ENCODE results near the gene RFX4. TPM values are rescaled to one million over a fixed set of nuclear protein-coding genes. Genes with fewer than 3 reads are reported as not detected.
A peak's percentile ranks its signal among the peaks of the same experiment; 100 is the strongest.

Gene RFX4
- total RNA-seq, 1 experiment from 2014 or later: not detected

GRCh38 chr12:106721915-106722314 is 139.1 kb downstream of the RFX4 start:
- ChIA-PET CTCF (no interaction called here), POLR2A (ENCODE audit: low non-redundant PET) (no interaction called here)
- Histone ChIP-seq H3K4me3 (ENCODE audit: low read depth, low read length, poor library complexity, severe bottlenecking) (no peak overlapping the region), H3K36me3 (ENCODE audit: insufficient read depth, low read length, poor library complexity, severe bottlenecking) (no peaks in the 10 kb centered on the region), H3K27ac (ENCODE audit: low read depth, low read length, poor library complexity, severe bottlenecking) (no peak overlapping the region), H3K4me1 (ENCODE audit: insufficient read depth, low read length, poor library complexity, severe bottlenecking) (no peaks in the 10 kb centered on the region), H3K9me3 (ENCODE audit: low read depth, low read length, poor library complexity, severe bottlenecking) (no peaks in the 10 kb centered on the region), H3K27me3 (replicated peaks; ENCODE audit: insufficient read depth, low read depth, low read length, poor library complexity) (no peaks in the 10 kb centered on the region)
- intact Hi-C loops (cut with micrococcal nuclease; ENCODE audit: unreplicated experiment): no loop called here
- TF ChIP-seq CTCF (conservative IDR thresholded peaks at IDR 0.05; ENCODE audit: low read depth, low read length): no peak
- no peak for TF ChIP-seq EZH2 (IDR thresholded peaks at IDR 0.05; ENCODE audit: borderline replicate concordance, low read depth, low read length, poor library complexity, severe bottlenecking)
- no peak for DNase-seq (ENCODE audit: low spot score)
- no TSS peak for BruUV-seq (replicated peaks)

DNA sequence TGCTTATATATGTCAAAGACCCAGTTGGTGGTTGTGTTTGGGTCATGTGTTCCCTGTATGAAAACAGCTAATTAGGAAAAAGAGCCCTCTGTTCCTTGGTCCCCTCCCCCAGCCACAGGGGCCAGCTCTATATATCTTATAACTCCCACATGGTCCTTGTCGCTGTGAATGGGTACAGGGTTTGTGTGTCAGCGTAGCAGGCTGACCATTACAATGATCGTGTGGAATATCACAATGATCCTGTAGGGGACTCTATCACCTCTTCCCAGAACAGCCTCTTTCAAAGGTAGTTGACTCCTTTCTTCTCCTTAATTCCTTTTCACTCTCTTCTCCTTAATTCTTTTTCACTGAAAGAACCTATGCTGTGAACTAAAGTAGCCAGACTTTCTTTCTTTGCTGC is 140.0 kb downstream of the RFX4 start:
- TF ChIP-seq CTCF (conservative IDR thresholded peaks at IDR 0.05; ENCODE audit: low read depth, low read length) (0 out of 2 replicates have a peak, but pooled peaks have one; percentile 11), EZH2 (IDR thresholded peaks at IDR 0.05; ENCODE audit: borderline replicate concordance, low read depth, low read length, poor library complexity, severe bottlenecking) (no peak)
- CTCF ChIA-PET: no interaction called here
- POLR2A ChIA-PET (ENCODE audit: low non-redundant PET): no interaction called here
- no TSS peak for BruUV-seq (replicated peaks)
- Histone ChIP-seq H3K4me1 (ENCODE audit: insufficient read depth, low read length, poor library complexity, severe bottlenecking) (no peaks in the 10 kb centered on the region), H3K27me3 (replicated peaks; ENCODE audit: insufficient read depth, low read depth, low read length, poor library complexity) (no peaks in the 10 kb centered on the region), H3K4me3 (ENCODE audit: low read depth, low read length, poor library complexity, severe bottlenecking) (no peak overlapping the region), H3K36me3 (ENCODE audit: insufficient read depth, low read length, poor library complexity, severe bottlenecking) (no peaks in the 10 kb centered on the region), H3K27ac (ENCODE audit: low read depth, low read length, poor library complexity, severe bottlenecking) (no peak overlapping the region), H3K9me3 (ENCODE audit: low read depth, low read length, poor library complexity, severe bottlenecking) (no peaks in the 10 kb centered on the region)
- intact Hi-C loops (cut with micrococcal nuclease; ENCODE audit: unreplicated experiment): no loop called here
- DNase-seq (ENCODE audit: low spot score): no peak

- intact Hi-C loops (cut with micrococcal nuclease; ENCODE audit: unreplicated experiment): no loop called here
- no TSS peak for BruUV-seq (replicated peaks)
These were observed 140.6 kb downstream of the RFX4 start for GRCh38 chr12:106723416-106723815.

More at GRCh38 chr12:106723416-106723815, 140.6 kb downstream of the RFX4 start:
- POLR2A ChIA-PET (ENCODE audit: low non-redundant PET): no interaction called here
- TF ChIP-seq CTCF (conservative IDR thresholded peaks at IDR 0.05; ENCODE audit: low read depth, low read length) (no peak), EZH2 (IDR thresholded peaks at IDR 0.05; ENCODE audit: borderline replicate concordance, low read depth, low read length, poor library complexity, severe bottlenecking) (no peak)
- Histone ChIP-seq H3K4me1 (ENCODE audit: insufficient read depth, low read length, poor library complexity, severe bottlenecking) (no peaks in the 10 kb centered on the region), H3K27me3 (replicated peaks; ENCODE audit: insufficient read depth, low read depth, low read length, poor library complexity) (no peaks in the 10 kb centered on the region), H3K27ac (ENCODE audit: low read depth, low read length, poor library complexity, severe bottlenecking) (no peak overlapping the region), H3K4me3 (ENCODE audit: low read depth, low read length, poor library complexity, severe bottlenecking) (no peak overlapping the region), H3K36me3 (ENCODE audit: insufficient read depth, low read length, poor library complexity, severe bottlenecking) (no peaks in the 10 kb centered on the region), H3K9me3 (ENCODE audit: low read depth, low read length, poor library complexity, severe bottlenecking) (no peaks in the 10 kb centered on the region)
- DNase-seq (ENCODE audit: low spot score): no peak
- CTCF ChIA-PET: no interaction called here

Measured in A673 (cell line).